Measurements from ENCODE around the gene MRPS18B.

The MRPS18B gene

DNA sequence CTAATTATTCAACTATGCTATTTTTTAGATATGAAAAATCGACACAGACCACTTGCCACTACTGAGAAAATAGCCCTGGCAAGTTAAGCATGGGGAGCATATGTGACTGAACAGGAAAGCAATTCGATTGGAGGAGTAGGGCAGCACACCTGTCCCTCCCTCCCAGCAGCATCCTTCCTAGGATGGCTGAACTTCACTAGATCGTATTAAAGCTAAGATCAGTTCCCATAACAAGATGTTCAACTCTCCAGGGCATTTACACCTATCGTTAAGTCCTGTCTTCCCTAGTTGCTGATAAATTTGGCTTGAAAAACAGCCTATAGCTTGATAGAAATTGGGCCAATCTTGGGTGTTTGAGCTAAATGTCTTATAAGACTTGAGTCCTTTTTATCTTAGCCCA is 7.6 kb upstream of the MRPS18B start:
- DNase-seq: no peak

DNA sequence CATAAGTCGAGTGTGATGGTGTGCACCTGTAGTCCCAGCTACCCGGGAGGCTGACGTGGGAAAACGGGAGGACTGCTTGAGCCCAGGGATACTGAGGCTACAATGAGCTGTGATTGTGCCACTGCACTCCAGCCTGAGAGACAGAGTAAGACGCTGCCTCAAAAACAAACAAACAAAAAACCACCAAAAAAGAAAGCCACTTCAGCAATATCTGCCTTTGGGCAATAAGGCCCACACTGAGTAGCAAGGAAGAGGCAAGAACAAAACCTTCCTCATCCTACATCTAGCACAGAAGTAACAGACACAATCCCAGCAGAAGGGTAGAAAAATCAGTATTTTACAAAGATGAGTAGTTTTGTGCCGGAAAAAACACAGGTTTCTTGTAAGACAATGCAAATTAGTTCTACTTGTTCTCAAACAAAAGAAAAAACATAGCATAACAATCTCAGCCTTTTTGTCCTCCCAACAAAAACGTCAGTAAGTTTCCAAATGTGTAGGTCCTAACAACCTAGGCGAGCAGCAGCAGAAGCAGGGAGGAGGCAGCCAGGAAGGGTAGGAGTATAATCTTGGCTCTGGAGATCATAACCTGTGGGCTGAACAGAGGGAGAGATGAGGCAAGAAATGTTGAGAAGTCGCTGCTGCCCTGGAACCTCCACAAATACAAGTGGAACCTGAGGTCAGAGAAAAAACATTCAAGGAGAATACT is 6.3 kb upstream of the MRPS18B start:
- DNase-seq: no peak

GRCh38 chr6:30611856-30612194 is 5.8 kb upstream of the MRPS18B start:
- no peak for DNase-seq

GRCh38 chr6:30612213-30612612 is 5.4 kb upstream of the MRPS18B start:
- no peak for DNase-seq

DNA sequence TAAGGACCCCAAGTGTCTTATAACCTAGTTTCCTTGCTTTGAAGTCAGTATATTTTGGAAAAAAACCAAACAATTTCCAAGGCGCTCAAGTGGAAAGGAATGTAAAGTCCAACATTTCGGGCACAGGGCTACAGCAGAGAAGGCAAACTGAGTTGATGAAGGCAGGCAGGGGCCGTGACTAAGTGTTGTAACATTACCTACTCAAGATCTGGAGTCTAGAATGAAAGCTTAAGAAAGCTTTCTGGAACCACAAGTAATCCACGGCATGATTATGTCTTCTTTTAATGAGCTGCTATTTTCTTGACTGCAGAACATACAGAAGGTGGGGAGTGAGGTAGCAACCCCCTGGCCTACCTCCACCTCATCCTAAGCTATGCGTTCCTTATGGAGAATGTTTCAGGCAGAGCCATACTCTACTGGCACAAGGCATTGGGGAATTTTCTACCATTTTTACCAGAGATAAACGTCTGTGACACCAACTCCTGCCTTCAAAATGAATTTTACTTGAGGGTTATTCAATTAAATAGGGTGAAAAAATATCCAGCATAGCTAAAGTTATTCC is 4.9 kb upstream of the MRPS18B start:
- DNase-seq: no peak

DNA sequence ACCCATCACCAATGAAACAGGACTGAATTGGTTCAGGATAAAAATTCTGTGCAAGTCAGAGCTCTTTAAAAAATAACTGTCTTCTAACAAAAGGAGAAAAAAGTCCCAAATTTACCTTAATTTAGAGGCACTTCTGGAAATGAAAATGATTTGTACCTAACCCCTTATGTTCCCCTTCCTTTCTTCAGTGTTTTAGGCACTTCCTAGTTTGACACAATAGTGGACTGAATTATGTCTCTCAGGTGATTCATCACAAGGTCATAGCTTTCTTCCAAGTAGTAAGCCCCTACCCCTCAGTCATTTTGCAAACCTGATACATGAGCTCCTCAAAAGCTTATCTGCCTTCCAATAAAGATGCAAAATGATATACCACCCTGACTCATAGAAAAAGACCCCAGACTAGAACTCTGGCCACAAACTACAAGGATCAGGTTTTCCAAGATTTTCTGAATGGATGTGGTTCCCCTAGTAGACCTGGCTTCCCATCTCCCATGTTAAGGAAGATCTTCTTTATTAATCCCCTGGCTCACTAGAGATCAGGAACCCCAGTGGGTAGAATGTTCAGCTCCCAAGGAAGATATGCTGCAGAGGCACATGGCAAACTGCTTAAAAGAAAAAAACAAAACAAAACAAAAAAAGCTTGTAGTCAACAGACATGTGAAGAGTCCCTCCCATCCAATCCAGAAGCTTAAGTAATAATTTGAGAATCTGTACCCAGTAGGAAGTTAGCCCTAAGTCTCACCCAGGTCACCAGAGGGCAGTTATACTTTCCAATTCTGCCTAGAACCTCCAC is 4.2 kb upstream of the MRPS18B start:
- no peak for DNase-seq

DNA sequence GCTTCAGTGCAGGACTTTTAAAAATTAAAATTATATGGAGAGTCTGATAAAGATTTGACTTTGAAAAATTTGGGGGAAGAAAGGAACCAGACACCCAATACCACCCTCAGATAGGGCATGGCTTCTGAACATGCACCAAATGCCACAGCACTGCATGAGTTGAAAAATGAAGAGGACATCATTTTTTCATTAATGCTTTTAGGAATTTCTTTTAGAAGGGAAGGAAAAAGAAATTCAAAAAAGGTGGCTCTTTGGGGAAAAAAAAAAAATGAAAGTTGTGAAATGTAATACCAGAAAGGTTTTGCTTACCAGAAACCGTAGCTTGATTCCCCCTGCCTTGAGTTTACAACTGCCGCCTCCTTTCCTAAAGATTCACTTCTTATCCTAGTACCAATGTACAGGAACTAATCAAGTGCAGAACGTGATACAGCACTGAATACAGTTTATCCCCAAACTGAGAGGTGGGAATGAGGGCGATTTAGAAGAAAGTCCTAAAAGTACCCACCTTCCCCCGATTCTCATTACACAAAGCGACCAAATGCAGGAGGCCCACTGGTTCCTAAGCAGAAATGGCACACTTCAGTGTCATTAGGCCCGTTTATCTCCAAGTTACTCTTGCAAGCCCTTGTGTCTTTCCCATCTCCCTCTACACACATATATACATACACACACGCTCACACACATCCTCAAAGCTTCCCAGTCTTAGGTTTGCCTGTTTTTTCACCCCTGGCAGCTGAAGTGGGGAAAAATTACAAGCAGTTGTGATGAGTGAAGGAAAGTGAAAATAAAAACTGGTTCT is 3.4 kb upstream of the MRPS18B start:
- no peak for DNase-seq

DNA sequence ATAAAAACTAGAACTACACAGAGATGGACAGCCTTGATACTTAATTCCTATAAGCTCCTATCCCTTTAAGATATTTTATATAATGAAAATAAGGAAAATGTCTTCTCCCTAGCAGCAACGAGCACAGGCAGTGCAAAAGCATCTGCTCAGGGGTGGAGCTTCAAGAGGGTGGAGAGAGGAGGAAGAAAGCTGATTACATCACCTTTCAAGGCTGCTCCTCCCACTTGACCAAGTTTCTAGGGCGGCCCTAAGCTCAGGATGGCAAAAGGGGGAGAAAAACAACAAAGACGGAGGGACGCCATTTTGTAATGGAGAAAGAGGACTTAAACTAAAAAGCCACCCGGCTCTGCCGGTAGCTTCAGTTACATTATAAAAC is 2.8 kb upstream of the MRPS18B start:
- peak; percentile 71 for DNase-seq

GRCh38 chr6:30615219-30615957 is 2.3 kb upstream of the MRPS18B start:
- DNase-seq: peak; percentile 68

GRCh38 chr6:30615958-30616810 is 1.5 kb upstream of the MRPS18B start:
- no peak for DNase-seq

DNA sequence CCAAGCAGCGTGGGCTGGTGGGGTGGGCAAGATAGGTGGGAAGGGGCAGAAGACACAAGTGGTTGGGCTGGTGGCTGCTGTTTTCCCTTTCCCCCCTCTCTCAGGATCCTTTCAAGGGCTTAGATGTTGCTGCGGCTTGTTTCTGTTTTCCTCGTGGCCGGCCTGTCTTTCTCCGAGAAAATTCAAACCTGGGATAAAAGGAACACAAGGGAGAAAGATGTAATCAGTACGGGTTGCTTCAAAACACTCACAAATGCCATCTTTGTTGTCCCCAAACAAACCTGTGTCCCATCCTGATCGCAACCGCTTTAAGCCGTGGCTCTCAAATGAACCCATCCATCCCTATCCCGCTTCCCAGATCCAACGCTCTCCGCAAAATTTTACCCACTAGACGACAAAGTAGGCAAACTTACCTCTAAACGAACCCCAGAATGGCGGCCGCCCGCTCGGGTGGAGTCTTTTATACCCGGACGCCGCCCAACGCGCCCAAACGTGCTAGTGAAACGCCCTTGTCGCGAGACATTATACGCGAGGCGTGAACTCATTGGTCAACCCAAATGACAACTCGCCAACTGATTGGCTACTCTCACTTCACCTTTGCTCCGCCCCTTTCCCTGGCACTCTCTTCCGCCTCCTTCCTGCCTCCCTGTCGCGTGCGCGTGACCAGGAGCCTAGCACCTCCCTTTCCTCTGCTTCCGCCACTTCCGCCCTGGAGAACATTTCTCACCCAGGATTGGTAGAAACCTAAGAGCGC is 652 bp upstream of the MRPS18B start, which contains the start of gene PPP1R10:
Gene PPP1R10 (minus strand): TSS at position 433 of the 754 bp plus-strand sequence. CDS start 7,299 bp downstream, outside the sequence.
- peak; percentile 99 for DNase-seq

- DNase-seq: no peak
Measured at GRCh38 chr6:30618270-30618797, 694 bp downstream of the MRPS18B start.

GRCh38 chr6:30619561-30619960 is 1.9 kb downstream of the MRPS18B start:
- no peak for DNase-seq

DNA sequence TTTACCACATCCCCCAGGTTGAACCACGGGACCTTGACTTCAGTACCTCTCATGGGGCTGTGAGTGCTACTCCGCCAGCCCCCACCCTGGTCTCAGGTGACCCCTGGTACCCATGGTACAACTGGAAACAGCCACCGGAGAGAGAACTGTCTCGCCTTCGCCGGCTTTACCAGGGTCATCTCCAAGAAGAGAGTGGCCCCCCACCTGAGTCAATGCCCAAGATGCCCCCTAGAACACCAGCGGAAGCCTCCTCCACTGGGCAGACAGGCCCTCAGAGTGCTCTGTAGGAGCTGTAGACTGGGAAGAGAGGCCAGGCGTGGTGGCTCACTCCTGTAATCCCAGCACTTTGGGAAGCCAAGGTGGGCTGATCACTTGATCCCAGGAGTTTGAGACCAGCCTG is 7.9 kb downstream of the MRPS18B start:
- DNase-seq: no peak

DNA sequence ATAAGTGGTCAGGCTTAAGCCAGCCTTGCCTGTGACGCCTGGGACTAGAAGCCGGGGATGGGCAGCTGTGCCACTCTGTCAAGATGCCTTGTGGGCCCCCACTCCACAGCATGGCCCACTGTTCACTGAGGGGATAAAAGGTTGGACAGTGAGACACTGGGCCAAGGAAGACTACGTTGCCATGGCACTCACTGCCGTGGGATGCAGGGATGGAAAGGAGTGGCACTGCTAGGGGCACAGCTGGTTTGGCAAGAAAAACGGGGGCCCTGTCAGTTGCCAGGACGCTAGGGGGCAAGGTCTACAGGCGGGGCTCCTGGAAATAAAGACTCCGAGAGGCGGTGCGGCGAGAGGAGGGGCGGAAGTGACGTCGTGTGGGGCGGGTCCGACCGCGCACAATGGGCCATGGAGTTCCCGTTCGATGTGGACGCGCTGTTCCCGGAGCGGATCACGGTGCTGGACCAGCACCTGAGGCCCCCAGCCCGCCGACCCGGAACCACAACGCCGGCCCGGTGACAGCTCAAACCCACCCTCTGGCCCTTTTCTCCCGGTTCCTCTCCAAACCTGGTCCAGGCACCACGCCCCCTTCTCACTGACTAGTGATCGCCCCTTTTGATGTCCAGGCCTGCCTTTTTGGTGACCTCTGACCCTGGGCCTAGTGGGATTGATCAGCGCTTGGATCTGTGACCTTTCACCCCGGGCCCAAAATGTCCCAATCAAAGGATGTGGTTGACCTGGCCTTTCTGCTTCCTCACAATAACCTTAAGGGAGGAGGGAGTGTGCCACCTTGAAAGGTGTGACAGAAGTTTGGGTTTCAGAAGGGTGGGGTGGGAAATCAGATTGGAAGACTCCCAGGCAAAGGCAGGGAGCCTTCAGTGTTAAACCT is 9.1 kb downstream of the MRPS18B start, which contains the start of gene ATAT1:
Gene ATAT1 (plus strand): TSS at position 391 of the 883 bp plus-strand sequence.
- DNase-seq: peak; percentile 56

DNA sequence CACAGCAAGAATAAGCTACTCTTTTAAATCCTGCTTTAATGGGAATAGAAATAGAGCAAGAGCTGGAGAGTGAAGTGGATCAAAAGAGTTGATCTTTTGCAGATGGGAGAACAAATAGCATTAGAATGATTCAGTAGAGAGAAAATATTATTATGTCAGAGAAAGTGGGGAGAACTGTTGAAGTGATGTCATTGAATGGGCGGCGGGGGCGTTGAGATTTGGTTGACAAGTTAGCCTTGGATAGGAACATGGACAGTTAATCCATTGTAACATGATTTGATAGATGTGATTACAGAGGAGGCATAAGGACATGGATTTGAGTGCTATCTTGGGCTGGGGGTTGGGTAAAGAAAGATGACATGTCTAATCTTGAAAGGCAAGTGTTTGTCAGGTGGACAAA is 18.2 kb downstream of the MRPS18B start:
- no peak for DNase-seq

DNA sequence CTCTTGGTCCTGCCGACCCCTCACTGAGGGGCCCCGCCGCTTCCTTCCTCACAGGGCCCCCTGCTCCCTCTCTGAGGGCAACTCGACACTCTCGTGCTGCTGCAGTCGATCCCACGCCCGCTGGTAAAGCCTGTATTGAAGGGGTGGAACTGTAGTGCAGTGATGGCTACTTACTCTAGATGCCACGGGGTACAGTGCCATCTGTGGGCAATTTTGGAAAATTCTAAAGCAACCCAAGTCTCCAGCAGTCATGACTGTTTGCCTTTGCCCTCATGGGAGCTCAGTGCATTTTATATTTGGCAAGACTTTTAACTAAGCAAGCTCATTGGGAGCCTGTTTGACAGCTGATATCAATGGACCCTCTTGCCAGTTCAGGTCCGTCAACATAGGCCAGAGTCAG is 22.8 kb downstream of the MRPS18B start:
- DNase-seq: no peak

DNA sequence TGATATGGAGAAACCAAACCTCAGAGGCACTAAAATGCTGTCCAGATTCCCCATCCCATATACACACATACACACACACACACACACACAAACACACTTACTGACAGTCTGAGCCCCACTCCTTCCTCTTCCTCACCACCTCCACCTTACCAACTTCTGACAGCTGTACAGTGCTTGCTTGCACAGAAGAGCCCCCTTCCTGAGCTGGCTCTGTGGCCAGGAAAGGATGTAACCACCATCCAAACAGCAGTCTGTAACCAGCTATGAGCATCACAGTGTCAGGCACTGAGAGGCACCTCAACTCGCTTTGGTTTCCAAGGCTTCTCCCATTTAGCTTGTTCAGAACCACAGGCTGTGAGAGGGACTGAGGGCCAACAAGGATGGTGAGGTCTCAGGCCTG is 23.4 kb downstream of the MRPS18B start:
- DNase-seq: no peak

DNA sequence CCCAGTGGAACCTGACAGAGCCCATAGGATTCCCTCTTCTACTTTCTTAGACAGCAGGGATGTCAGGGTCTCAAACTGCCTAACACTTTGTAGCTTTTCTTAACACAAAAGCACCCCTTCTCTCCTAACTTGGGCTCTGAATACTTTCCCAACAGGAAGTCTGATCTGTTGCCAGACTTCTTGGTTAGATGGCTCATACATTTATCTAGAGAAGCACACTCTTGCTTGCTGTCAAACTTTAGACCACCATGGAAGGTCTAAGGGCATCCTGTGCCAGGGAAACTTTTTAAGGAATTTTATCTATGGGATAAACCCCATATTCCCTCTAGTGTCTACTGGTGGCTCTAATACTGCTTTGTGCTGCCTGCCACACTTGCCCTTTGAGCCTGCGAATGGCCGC is 26.0 kb downstream of the MRPS18B start:
- no peak for DNase-seq
